ENCODE data around the gene KDM6A. TPM values are rescaled to one million over a fixed set of nuclear protein-coding genes. Genes with fewer than 3 reads are reported as not detected.
A peak's percentile ranks its signal among the peaks of the same experiment; 100 is the strongest.

Gene KDM6A
- total and polyA plus RNA-seq, 9 of the 15 experiments (the other 6 are each of a cell fraction or from before 2014, with no cell fraction given): 8.4 to 34.3 (median 22.9) TPM

DNA sequence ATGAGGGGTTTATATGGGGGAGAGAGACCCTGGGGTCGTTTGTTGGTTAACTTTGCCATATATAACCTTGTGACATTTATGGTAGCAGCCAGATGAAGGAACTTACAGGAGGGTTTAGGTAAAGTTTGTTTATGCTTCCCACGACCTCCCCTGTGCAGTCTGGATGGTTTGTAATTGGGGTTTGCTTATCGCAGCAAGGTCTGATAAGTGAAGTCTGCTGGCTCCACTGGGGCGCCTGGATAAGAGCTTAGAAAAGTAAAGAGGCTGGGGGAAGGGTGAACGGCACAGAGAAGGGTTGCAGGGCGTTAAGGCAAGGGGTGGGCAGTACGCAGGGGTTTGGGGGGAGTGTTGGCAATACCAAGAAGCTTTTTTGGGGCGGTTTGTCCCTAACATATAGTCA is 98.7 kb downstream of the KDM6A start (continued):
- TF ChIP-seq, protein P1, sequence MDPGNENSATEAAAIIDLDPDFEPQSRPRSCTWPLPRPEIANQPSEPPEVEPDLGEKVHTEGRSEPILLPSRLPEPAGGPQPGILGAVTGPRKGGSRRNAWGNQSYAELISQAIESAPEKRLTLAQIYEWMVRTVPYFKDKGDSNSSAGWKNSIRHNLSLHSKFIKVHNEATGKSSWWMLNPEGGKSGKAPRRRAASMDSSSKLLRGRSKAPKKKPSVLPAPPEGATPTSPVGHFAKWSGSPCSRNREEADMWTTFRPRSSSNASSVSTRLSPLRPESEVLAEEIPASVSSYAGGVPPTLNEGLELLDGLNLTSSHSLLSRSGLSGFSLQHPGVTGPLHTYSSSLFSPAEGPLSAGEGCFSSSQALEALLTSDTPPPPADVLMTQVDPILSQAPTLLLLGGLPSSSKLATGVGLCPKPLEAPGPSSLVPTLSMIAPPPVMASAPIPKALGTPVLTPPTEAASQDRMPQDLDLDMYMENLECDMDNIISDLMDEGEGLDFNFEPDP (CRISPR knock-in tag; IDR thresholded peaks at IDR 0.05): no peak
- TF ChIP-seq, protein P2, sequence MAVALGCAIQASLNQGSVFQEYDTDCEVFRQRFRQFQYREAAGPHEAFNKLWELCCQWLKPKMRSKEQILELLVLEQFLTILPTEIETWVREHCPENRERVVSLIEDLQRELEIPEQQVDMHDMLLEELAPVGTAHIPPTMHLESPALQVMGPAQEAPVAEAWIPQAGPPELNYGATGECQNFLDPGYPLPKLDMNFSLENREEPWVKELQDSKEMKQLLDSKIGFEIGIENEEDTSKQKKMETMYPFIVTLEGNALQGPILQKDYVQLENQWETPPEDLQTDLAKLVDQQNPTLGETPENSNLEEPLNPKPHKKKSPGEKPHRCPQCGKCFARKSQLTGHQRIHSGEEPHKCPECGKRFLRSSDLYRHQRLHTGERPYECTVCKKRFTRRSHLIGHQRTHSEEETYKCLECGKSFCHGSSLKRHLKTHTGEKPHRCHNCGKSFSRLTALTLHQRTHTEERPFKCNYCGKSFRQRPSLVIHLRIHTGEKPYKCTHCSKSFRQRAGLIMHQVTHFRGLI (CRISPR knock-in tag; IDR thresholded peaks at IDR 0.05): no peak
- TF ChIP-seq ZSCAN29 (IDR thresholded peaks at IDR 0.05) (no peak), ZNF384 (IDR thresholded peaks at IDR 0.05; ENCODE audit: low read depth, low read length) (no peak), NR2C1 (IDR thresholded peaks at IDR 0.05) (no peak), NR2C1 (tag; IDR thresholded peaks at IDR 0.05) (no peak), CTBP1 (IDR thresholded peaks at IDR 0.05; ENCODE audit: borderline replicate concordance) (peak; percentile 25; the same call in 1 of the 2 replicates), ZNF347 (CRISPR knock-in tag; IDR thresholded peaks at IDR 0.05; ENCODE audit: low read depth) (no peak), CCNT2 (IDR thresholded peaks at IDR 0.05; ENCODE audit: borderline replicate concordance, extremely low read depth, insufficient read length, low read depth, low read length) (peak; percentile 50), CHD1 (IDR thresholded peaks at IDR 0.05; ENCODE audit: low read length) (no peak), SMARCA5 (IDR thresholded peaks at IDR 0.05) (no peak), ZKSCAN8 (CRISPR knock-in tag; IDR thresholded peaks at IDR 0.05) (no peak), SMARCE1 (IDR thresholded peaks at IDR 0.05) (peak; percentile 70; the same call in 1 of the 2 replicates), ZNF3 (CRISPR knock-in tag; IDR thresholded peaks at IDR 0.05) (no peak), CEBPZ (IDR thresholded peaks at IDR 0.05; ENCODE audit: borderline replicate concordance, low read depth, low read length) (no peak), MTA2 (IDR thresholded peaks at IDR 0.05; ENCODE audit: low read depth) (peak; percentile 71), ZNF12 (CRISPR knock-in tag; IDR thresholded peaks at IDR 0.05) (no peak), ZNF408 (CRISPR knock-in tag; IDR thresholded peaks at IDR 0.05; ENCODE audit: low read depth) (no peak), COPS2 (conservative IDR thresholded peaks at IDR 0.05) (no peak), ADNP (tag; IDR thresholded peaks at IDR 0.05) (no peak), HNRNPK (IDR thresholded peaks at IDR 0.05; ENCODE audit: low read depth, low read length, poor library complexity, severe bottlenecking) (no peak), ATF4 (CRISPR knock-in tag; IDR thresholded peaks at IDR 0.05) (no peak)
- TF ChIP-seq, protein P3, sequence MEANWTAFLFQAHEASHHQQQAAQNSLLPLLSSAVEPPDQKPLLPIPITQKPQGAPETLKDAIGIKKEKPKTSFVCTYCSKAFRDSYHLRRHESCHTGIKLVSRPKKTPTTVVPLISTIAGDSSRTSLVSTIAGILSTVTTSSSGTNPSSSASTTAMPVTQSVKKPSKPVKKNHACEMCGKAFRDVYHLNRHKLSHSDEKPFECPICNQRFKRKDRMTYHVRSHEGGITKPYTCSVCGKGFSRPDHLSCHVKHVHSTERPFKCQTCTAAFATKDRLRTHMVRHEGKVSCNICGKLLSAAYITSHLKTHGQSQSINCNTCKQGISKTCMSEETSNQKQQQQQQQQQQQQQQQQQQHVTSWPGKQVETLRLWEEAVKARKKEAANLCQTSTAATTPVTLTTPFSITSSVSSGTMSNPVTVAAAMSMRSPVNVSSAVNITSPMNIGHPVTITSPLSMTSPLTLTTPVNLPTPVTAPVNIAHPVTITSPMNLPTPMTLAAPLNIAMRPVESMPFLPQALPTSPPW (CRISPR knock-in tag; IDR thresholded peaks at IDR 0.05): peak; percentile 41
